GM18517 (cell line): ENCODE measurements around the gene EEIG1.

Experiments used
- ATAC-seq: cut with Tn5 transposase; IDR thresholded peaks from one replicate; pipeline ENCODE4 v1.9.1; 2021; ENCODE audit warnings: mild to moderate bottlenecking, moderate library complexity; ENCODE audit not compliant: unreplicated experiment

The EEIG1 gene

DNA sequence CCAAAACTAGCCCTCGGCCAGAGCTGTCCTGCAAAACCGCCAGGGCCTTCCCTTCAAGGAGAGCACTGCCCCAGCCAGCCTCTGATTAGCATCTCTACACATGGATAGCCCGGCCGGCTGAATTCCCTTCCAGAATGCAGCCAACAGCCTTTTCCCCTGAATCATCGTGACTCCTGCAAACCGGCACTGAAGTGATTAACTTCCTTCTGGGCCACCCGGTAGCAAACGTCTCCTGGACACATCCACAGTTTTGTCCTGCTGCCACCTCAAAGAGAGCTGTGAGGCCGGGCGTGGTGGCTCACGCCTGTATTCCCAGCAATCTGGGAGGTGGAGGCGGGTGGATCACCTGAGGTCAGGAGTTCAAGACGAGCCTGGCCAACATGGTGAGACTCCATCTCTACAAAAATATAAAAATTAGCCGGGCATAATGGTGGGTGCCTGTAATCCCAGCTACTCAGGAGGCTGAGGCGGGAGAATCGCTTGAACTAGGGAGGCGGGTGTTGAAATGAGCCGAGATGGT lies 21.1 kb upstream of the EEIG1 start:
- ATAC-seq: no peak

DNA sequence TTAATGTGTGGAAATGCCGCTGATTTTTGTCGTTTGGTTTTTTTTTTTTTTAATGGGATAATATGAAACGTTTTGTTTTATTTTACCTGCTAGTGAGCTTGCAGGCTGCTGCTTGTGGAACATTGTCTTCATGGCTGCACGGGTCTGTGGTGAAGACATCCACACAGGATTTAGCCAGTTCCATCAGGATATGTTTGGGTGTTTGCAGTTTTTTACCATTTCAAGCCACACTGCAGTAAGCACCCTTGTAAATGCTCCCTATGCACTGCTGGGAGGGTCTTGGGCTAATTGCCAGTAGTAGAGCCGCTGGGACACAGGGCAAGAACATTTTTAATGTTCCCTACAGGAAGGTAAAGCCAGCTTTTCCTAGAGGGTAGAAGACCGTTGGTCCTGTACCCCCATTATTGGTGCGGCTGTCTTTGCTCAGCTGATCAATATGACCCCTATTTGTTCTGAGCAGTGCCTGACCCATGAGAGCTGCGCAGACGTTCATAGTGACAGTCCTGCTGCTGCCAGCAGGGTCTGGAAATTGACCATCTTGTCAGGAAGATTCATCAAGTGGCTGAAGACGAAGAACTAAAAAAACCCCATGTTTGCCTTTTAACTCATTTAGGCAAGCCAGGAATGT lies 20.5 kb upstream of the EEIG1 start:
- ATAC-seq: no peak

DNA sequence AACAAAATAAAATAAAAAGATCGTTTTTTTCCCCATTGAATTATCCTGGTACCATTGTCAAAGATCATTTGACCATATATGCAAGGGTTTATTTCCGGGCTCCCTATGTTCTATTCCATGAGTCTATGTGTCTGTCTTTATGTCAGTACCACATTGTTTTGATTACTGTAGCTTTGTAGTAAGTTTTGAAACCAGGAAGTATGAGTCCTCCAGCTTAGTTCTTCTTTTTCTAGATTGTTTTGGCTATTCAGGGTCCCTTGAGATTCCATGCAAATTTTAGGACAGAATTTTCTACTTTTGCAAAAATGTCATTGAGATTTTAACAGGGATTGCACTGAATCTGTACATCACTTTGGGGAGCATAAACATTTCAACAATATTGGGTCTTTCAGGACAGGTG lies 18.7 kb upstream of the EEIG1 start:
- ATAC-seq: no peak

DNA sequence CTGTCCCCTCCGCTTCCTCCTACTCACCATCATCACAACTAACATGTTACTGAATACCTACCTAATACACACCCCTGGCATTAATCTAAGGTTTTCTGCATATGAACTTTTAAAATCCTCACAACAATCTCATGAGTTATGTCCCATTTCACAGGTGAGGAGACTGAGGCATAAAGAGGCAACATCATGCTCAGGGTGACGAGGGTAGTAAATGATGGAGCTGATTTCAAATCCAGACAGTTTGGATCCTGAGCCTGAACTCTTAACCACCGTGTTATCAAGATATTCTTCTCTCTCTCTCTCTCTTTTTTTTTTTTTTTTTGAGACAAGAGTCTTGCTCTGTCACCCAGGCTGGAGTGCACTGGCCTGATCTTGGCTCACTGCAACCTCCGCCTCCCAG lies 12.9 kb upstream of the EEIG1 start:
- no peak for ATAC-seq

DNA sequence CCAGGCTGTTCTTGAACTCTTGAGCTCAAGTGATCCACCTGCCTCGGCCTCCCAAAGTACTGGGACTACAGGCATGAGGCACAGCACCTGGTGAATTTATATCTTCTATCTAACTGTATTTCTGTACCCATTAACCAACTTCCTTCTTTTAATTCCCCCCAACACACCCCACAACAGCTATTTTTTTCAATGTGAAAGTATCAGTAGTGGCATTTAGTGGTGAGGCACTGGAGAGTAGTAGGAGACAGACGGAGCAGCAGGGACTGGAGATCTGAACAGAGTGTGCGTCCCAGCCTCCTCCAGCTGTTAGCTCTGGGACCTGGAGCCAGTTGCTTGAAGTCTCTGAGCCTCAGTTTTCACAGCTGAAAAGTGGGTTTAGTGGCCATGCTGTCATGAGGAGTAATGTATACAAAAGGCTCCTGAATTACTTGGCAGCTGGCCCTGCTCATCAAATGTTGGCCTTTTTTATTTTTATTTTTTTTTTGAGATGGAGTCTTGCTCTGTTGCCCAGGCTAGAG lies 11.0 kb upstream of the EEIG1 start:
- no peak for ATAC-seq

- no peak for ATAC-seq
These were observed 10.4 kb upstream of the EEIG1 start for GRCh38 chr9:127991017-127991756.

DNA sequence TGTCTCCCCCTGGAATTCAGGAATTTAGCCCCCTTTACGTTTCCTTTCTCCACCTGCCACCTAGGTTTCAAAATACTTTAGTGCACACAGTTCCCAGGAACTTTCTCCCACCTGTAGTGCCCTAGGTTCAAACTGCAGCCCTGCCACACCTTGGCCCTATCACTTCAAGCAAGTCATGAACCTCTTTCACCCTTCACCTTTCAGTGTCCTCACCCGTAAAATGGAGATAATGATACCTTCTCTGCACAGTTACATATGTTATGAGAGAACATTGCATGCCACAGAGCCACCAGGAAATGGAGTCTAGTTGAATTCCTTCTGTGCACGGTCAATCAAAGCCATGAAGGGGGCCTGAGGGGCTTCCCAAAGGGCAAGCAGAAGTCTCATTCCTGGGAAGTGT lies 9.8 kb upstream of the EEIG1 start:
- no peak for ATAC-seq

DNA sequence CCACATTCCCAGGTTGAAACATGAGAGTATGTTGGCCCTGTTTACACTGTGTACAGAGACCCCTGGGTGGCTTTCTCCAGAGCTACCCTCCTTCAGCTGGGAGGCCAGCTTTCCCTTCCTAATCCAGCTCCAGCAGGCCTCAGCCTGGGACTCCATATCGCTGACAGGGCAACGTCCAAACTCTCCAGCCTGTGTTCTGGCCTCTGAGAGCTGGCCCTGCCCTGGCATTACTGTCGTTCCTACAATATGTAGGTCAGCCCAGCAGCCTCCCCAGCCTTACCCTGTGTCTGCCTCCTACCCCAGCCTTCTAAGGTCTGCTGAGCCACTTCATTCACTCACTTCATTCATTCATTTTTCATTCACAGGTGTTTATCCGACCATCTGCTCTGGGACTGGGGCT lies 8.3 kb upstream of the EEIG1 start:
- ATAC-seq: no peak

DNA sequence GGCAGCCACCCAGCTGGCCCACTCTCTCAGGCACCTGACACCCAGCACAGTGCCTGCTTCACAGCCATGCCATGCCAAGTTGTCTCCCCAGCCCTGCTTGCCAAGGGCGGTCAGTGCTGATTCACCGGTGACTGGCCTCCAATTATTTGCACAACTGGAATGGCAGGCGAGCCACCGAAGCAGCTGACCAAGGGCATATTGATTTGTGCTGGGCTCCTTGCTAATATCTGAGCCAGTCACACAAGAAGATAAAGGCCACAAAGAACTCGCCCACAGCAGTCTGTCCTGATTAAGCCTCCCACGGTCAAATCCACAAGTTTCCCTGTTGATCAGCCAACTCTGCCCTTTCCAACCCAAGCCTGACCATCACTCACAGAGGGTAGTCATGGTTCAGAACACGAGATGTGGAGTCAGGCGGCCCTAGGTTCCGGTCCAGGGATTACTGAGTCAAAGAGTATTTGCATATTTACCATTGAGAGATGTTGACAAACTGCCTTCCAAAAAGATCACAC lies 6.4 kb upstream of the EEIG1 start:
- no peak for ATAC-seq

DNA sequence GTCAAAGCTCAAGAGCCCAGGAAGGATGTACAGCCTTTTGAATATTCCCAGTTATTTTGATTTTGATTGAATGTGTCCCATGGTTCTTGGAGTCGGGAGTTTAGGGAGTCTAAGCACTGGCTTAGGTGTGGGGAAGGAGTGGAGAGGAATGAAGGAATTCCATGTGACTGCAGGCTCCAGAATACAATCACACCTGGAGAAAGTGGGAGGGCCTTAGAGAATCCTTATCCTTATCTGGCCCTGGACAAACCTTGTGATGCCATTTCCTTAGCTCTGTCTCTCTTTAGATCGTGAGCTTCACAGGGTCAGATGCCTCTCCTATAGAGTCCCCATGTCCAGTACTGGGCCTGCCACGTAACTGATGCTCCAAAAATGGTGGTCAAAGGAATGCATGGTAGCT lies 4.2 kb upstream of the EEIG1 start:
- ATAC-seq: no peak

- ATAC-seq: peak; percentile 57
These were observed 3.1 kb upstream of the EEIG1 start for GRCh38 chr9:127983847-127984289.

DNA sequence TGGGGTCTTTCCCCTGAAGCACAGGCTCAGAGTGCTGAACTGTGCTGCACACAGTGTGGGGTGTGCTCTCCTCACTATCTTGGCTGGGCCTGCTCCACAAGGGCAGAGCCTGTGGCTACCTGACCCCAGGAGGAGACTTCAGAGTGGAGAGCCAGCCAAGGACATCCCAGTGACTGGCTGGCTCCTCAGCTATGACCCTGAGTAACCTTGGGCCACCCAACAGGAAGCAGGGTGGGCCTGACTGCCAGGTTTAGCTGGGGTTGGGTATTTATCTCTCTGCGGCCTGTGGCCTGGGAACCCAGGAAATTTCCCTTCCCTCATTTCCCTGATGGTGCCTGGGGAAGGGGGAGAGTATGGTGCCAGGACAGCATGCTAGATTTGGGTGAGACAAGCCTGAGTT lies 2.1 kb upstream of the EEIG1 start:
- ATAC-seq: no peak

- no peak for ATAC-seq
These were observed 851 bp upstream of the EEIG1 start for GRCh38 chr9:127981559-127982121.

DNA sequence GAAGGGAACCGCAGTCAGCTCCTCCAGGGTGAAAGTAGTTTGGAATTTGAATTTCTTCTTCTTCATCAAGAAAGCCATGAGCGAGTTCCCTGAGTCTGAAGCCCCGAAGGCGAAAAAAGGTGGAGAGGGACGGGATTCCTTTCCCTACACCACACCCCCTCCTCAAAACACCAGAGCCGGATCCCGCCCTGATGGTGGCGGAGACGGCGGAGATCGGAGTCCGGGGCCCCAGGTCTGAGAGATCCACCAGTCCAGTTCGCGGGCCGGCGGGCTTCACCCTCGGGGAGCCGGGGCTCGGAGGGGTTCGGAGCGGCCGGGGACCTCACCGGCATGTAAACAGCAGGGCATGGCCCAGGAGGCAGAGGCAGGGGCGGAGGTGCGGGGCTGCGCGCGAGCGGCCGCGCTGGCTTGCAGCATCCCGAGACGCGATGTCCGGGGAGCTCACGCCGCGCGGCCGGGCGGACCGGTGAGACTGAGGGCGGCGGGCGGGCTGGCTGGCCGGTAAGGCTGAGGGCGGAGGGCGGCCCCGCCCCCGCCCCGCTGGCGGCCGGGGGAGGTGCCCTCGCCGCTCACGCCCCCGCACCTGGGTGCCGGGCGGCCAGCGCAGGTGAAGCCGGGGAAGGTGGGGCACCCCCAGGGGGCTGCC lies 606 bp downstream of the EEIG1 start:
- ATAC-seq: no peak

DNA sequence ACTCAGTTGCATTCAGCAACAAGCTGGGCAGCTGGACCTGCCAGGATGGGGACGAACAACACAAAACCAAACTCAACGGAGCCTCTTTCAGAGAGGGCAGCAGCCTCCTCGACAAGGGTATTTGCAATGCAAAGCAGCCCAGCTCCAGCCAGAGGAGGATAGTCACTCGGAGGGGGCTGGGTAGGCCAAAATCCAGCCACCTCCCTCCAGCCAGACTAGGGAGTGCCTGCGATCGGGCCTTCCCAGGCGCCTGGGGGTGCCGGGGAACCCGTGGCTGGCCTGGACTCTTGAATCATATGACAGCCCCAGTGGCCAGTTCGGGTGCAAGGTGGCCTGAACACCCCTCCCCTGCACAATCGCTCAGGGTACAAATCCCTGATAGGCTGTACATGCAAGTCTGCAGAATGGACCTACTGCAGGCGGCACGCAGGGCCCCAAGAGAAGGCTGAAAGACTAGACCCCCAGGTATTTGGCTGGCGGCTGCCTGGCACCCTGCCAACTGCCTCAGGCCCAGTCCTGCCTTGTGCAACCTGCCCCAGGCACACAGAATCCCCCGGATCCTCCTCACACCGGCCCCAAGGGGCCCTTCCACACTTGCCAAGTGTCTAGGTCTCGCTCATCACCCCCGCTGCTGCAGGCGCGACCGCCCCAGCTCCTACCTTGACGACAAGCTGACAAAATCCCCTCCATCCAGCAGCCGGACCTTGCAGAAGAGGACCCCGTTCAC lies 1.3 kb downstream of the EEIG1 start:
- peak; percentile 24 for ATAC-seq

DNA sequence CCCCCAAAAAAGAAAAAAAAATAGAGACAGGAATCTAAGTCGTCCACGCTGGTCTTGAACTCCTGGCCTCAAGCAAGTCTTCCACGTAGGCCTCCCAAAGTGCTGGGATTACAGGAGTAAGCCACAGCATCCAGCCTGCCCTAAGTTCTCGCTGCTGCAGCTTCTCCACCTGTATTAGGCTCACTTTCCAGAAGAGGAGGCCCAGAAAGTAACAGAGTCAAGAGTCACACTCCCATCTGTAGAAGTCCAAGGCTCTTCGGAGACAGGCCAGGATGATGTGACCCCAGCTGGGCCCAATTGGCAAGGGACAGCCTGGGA lies 1.8 kb downstream of the EEIG1 start:
- ATAC-seq: no peak

DNA sequence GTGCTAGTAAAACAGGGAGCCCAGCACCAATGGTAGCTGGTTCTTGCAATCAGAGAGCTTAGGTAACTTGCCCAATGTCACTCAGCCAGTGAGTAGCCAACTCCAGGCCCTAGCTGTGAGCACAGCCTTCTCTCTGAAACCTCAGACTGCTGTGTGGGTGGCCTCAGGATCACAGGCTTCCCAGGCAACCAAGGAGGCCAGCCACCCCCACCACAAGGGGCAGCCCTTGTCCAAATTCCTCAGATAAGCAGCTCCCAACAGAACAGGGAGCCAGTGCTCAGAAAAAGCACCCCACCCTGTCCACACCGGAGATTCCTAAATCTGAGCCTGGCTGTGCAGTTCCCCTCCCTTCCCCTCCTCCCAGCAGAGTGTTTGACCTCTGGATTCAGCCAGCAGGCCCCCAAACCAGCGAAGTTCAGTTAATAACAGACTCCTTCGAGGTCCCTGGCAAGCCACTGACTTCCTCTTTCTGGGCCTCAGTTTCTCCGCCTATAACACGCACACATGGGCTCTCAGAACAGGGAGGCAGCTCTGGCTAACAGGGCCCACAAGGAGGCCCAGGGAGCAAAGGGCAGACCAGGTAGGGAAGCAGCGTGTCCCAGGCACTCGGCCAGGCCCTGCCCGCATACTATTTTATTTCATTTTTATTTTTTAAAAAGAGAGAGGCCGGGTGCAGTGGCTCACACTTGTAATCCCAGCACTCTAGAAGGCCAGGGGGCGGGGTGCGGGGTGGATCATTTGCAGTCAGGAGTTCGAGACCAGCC lies 2.7 kb downstream of the EEIG1 start:
- no peak for ATAC-seq

DNA sequence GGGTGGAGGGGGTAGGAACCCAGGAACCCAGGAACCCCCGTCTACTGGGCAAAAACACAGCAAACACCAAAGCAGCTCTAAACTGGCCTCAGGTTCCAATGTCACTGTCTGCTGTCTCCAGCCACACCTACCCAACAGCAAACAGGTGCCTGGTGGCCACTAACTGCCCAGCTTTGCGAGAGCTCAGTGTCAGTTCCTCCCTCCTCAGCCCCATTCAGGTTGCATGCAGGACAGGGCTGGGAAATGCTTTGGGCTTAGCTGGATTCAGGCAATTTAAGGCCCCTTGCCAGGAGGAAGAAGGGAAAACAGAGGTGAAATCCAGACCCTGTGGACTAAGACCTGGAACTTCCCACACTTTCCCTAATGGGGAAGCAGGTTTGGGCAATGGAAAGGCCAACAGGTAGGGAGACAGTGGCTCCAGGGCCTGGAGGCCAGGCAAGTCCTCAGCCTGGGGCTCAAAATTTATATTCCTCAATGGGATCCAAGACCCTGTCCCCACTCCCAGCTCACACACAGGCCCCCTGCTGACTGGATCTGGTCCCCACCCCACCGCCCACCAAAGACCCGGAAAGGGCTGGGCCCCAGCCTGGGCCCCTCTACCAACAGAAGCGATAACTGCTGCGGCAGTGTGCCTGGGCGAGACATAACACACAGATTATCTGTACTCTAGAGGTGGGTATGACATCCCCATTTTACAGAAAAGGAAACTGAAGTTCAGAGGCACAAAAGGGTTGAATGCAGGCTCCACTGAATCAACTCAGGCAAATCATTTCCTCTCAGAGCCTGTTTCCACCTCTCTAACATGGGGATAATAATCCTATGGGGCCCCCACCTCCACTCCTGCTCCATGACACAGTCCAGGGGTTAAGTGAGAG lies 3.5 kb downstream of the EEIG1 start:
- no peak for ATAC-seq

- ATAC-seq: no peak
These were observed 4.3 kb downstream of the EEIG1 start for GRCh38 chr9:127976498-127976897.
